Muscle layer of duodenum (tissue), 2 donors: ENCODE data around the gene COL5A1.

Source experiments
- H3K27ac ChIP-seq: one replicate; pipeline ENCODE4 v1.7.0; 2013; ENCODE audit warnings: mild to moderate bottlenecking, low read length
- H3K27me3 ChIP-seq: one replicate; pipeline ENCODE4 v1.7.0; 2013; ENCODE audit warnings: low read depth, mild to moderate bottlenecking, control low read depth, low read length
- H3K36me3 ChIP-seq, 2 donors: one replicate each; pipeline ENCODE4 v1.7.0; 2013; ENCODE audit warnings: low read length in 2 of 2, control low read depth in 1 of 2, mild to moderate bottlenecking in 1 of 2; ENCODE audit not compliant: insufficient read depth in 2 of 2, control insufficient read depth in 1 of 2
- H3K4me1 ChIP-seq, 2 donors: one replicate each; pipeline ENCODE4 v1.7.0; 2013; ENCODE audit warnings: low read length in 2 of 2, mild to moderate bottlenecking in 2 of 2, control low read depth in 1 of 2, moderate library complexity in 1 of 2; ENCODE audit not compliant: insufficient read depth in 2 of 2, control insufficient read depth in 1 of 2
- H3K4me3 ChIP-seq, 2 donors: one replicate each; pipeline ENCODE4 v1.7.0; 2013; ENCODE audit warnings: low read length in 2 of 2, low read depth in 1 of 2, mild to moderate bottlenecking in 1 of 2
- H3K9me3 ChIP-seq, 2 donors: one replicate each; pipeline ENCODE4 v1.7.0; 2013; ENCODE audit warnings: low read length in 2 of 2, control low read depth in 1 of 2, mild to moderate bottlenecking in 1 of 2; ENCODE audit not compliant: control insufficient read depth in 1 of 2
- donor health status: healthy.

Gene COL5A1

GRCh38 chr9:134752471-134753168 is 111.0 kb downstream of the COL5A1 start:
- Histone ChIP-seq H3K36me3 (peaks cover 9 to 63% of the 10 kb centered on the region in 2 donors), H3K27me3 (no peaks in the 10 kb centered on the region)

GRCh38 chr9:134753191-134753590 is 111.6 kb downstream of the COL5A1 start:
- Histone ChIP-seq H3K36me3 (peaks cover 5 to 63% of the 10 kb centered on the region in 2 donors), H3K27me3 (no peaks in the 10 kb centered on the region), H3K4me3 (no peak overlapping the region), H3K4me1 (peaks cover 0 to 10% of the 10 kb centered on the region in 2 donors), H3K9me3 (no peaks in the 10 kb centered on the region), H3K27ac (no peak overlapping the region)

More at GRCh38 chr9:134752471-134753168, 111.0 kb downstream of the COL5A1 start:
- Histone ChIP-seq H3K4me1 (peaks cover 0 to 10% of the 10 kb centered on the region in 2 donors), H3K4me3 (no peak overlapping the region), H3K9me3 (no peaks in the 10 kb centered on the region), H3K27ac (no peak overlapping the region)

- no peaks in the 10 kb centered on the region for H3K27me3 ChIP-seq
- H3K4me3 ChIP-seq, result no peak overlapping the region
- peaks cover 0 to 59% of the 10 kb centered on the region in 2 donors for H3K36me3 ChIP-seq
- no peak overlapping the region for H3K27ac ChIP-seq
- no peaks in the 10 kb centered on the region for H3K9me3 ChIP-seq
- no peaks in the 10 kb centered on the region for H3K4me1 ChIP-seq
These were observed 113.8 kb downstream of the COL5A1 start for GRCh38 chr9:134755221-134755907.

GRCh38 chr9:134756098-134756497 is 114.5 kb downstream of the COL5A1 start:
- H3K4me3 ChIP-seq, result no peak overlapping the region
- H3K27me3 ChIP-seq, result no peaks in the 10 kb centered on the region
- peaks cover 0 to 61% of the 10 kb centered on the region in 2 donors for H3K36me3 ChIP-seq
- no peaks in the 10 kb centered on the region for H3K4me1 ChIP-seq
- H3K9me3 ChIP-seq, result no peaks in the 10 kb centered on the region
- H3K27ac ChIP-seq, result no peak overlapping the region

GRCh38 chr9:134757216-134757975 is 115.8 kb downstream of the COL5A1 start:
- no peak overlapping the region for H3K4me3 ChIP-seq
- H3K27ac ChIP-seq, result no peak overlapping the region
- H3K9me3 ChIP-seq, result no peaks in the 10 kb centered on the region
- H3K36me3 ChIP-seq, result peaks cover 6 to 64% of the 10 kb centered on the region in 2 donors
- H3K4me1 ChIP-seq, result no peaks in the 10 kb centered on the region
- no peaks in the 10 kb centered on the region for H3K27me3 ChIP-seq

- no peaks in the 10 kb centered on the region for H3K9me3 ChIP-seq
- H3K27me3 ChIP-seq, result no peaks in the 10 kb centered on the region
- H3K36me3 ChIP-seq, result peaks cover 15 to 57% of the 10 kb centered on the region in 2 donors
- H3K4me1 ChIP-seq, result no peaks in the 10 kb centered on the region
- no peak overlapping the region for H3K27ac ChIP-seq
- no peak overlapping the region for H3K4me3 ChIP-seq
These were observed 117.5 kb downstream of the COL5A1 start for GRCh38 chr9:134758949-134759607.

GRCh38 chr9:134759913-134760312 is 118.3 kb downstream of the COL5A1 start:
- H3K27me3 ChIP-seq, result no peaks in the 10 kb centered on the region
- H3K4me1 ChIP-seq, result no peaks in the 10 kb centered on the region
- peaks cover 15 to 54% of the 10 kb centered on the region in 2 donors for H3K36me3 ChIP-seq
- H3K4me3 ChIP-seq, result no peak overlapping the region
- H3K27ac ChIP-seq, result no peak overlapping the region
- no peaks in the 10 kb centered on the region for H3K9me3 ChIP-seq

- Histone ChIP-seq H3K36me3 (peaks cover 16 to 57% of the 10 kb centered on the region in 2 donors), H3K27ac (no peak overlapping the region), H3K27me3 (no peaks in the 10 kb centered on the region), H3K4me1 (no peaks in the 10 kb centered on the region), H3K4me3 (no peak overlapping the region), H3K9me3 (no peaks in the 10 kb centered on the region)
These were observed 119.3 kb downstream of the COL5A1 start for GRCh38 chr9:134760750-134761420.

GRCh38 chr9:134764473-134765269 is 123.1 kb downstream of the COL5A1 start:
- H3K27ac ChIP-seq, result no peak overlapping the region
- peaks cover 26 to 73% of the 10 kb centered on the region in 2 donors for H3K36me3 ChIP-seq
- no peak overlapping the region for H3K4me3 ChIP-seq
- H3K9me3 ChIP-seq, result no peaks in the 10 kb centered on the region
- no peaks in the 10 kb centered on the region for H3K27me3 ChIP-seq
- H3K4me1 ChIP-seq, result no peaks in the 10 kb centered on the region

GRCh38 chr9:134765785-134766184 is 124.2 kb downstream of the COL5A1 start:
- H3K27ac ChIP-seq, result no peak overlapping the region
- H3K4me3 ChIP-seq, result no peak overlapping the region
- H3K4me1 ChIP-seq, result no peaks in the 10 kb centered on the region
- peaks cover 26 to 74% of the 10 kb centered on the region in 2 donors for H3K36me3 ChIP-seq
- no peaks in the 10 kb centered on the region for H3K9me3 ChIP-seq
- no peaks in the 10 kb centered on the region for H3K27me3 ChIP-seq
